DMS53 (cell line): ENCODE results near the gene ST8SIA5.

ENCODE experiments used
- DNase-seq: peaks from one replicate; lab custom pipeline; 2025; lab: John Stamatoyannopoulos, UW

ST8SIA5 gene

DNA sequence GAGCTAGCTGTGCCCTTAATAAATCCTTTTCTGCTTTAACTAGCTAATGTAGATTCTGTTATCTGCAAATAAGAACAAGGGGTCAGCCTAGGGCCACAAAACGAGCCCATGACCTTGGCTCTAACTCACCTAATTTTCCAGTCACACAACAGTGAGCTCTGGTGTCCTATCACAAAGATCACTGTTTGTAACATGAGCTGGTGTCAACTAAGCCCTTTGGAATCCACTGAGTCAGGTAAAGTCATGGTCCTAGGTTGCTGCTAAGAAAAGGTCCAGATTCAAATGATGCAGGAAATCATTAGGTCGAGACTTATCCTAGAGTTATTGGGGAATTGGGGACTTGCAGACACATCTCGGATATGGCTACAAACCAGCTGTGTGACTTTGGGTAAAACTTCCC, 49.9 kb downstream of the ST8SIA5 start:
- no peak for DNase-seq

DNA sequence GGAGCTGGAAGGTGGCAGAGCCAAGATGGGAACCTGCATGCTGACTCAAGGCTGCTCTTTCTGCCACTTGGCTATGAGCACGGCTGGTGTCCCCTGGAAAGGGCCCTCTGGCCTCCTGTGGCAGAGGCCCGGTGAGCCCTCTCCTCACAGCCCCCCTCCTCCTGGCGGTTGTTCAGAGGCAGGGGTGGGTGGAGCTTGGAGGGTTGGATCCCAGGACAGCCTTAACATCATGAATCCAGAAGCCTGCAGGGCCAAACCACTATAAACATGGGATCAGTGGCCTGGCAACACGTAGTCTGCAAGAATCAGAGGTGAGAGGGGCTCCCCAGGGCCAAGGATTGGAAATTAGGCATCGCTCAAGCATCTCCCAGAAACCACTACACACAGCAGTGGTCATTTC, 51.3 kb downstream of the ST8SIA5 start:
- DNase-seq, result no peak

DNA sequence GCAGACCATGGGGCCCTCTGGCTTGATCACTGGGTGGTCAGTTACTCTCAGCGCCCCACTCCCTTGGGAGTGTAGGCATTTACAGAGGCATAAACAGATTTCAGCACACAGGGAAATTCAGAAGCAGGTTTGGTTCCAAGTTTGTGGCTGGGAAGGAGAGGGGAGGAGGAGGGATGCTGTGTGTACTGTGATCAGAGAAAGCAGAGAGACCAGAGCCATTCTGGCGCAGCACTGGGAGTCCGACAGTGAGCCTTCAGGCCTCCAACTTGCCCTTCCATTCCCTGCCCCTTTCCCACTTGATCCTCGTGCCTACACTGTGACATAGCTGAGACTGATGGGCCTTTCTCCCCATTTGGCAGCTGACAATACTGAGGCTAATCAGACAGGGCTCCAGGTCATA, 52.0 kb downstream of the ST8SIA5 start:
- DNase-seq, result no peak

DNA sequence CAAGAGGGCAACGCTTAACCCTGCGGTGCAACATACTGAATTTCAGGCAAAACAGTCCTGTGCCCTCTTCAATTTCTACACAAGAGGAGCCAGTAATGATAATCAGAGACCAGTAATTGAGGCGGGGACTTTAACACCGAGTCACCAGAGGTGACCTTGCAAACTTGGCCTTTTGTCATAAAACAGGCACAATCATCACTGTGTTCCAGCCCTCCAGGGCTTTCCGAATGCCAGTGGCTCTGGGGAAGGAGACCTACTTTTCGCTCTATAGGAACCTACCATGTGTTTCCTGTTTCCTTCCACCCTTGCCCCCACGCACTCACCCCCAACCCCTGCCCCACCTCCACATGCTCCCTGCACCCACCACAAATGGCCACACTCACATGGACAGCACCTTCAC, 52.7 kb downstream of the ST8SIA5 start:
- no peak for DNase-seq

DNA sequence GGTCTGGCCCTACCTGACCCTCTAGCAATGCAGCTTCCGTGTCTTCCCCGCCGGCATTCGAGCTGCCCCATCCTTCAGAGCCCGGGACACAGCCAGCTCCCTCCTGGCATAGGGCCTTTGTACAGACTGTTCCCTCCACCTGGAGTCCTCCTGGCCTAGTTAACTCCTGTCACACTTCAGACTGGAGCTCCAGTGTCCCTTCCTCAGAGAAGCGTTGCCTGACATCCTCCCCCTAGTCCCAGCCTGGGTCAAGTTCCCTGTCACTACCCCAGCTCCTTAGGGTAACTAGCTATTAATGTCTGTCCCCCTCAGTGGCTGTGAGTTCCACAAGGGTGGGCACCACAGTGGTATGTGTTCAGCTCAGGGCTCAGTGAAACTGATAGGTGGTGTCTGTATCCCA, 54.4 kb downstream of the ST8SIA5 start:
- DNase-seq, result no peak

DNA sequence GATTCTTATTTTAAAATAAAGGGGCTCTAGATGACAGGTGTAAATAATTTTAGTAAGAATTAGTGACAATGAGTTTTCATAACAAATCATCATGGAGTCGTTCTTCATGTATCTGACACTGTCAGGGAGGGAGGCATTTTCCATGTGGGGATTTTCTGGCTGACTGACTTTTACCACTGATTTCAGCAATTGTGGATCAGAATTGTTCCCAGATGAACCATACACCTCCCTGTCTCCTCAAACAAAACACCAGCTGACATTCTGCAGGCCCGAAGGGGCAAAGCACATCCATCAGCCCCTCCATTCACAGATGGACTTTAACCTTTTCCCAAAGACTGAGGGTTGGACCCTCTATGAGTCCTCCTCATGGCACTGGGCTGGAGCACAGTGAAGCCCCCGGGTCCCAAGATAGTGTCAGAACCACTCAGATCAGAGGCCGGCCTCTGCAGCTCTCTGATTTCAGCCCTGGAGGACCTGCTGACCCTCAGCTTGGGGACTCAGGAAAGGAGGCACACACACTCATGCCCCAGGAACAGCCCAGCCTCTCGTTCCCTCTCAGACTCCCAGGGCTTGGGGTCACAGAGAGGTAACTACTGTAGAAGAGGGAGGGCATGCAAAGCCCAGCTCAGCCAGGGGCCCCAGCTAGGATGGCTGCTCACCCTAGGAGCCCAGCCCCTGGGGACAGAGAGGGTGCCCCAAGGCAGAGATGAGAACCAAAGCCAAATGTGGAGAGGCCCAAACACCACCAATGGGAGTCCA, 56.6 kb downstream of the ST8SIA5 start:
- DNase-seq, result no peak

DNA sequence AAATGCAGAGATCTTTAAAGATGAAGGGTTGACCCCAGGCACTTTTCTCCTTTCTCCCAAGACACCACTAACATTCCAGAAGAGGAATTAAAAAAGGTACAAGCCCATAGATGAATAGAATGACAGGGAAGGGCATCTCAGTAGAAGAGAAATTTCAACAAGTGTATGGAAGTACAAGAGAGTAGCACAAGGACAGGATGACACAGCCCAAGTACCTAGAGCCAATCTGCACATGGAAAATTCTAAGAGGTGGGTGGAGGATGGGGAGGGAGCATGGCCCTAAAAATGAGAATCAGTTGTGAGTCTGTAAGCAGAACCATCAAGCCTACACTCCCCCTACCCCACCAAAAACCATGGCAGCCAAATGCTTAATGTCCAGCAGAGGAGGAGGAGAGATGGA, 60.2 kb downstream of the ST8SIA5 start:
- DNase-seq, result no peak

DNA sequence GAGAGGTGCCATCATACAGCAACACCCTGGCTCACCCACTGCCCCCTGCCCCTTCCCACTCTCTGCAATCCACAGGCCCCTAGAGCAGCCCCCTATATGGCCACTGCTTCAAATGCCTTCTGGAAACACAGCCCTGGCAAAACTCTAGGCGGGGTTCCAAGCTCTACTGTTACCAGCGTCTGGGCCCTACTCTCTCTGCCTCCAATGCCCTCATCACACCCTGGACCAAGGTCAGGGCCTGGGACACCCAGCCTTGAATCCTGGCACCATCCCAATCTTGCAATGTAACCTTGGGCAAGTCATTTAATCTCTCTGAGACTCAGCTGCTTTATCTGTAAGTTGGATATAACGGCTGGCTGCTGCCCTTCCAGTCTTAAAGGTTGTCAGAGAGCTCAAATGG, 60.6 kb downstream of the ST8SIA5 start:
- no peak for DNase-seq

DNA sequence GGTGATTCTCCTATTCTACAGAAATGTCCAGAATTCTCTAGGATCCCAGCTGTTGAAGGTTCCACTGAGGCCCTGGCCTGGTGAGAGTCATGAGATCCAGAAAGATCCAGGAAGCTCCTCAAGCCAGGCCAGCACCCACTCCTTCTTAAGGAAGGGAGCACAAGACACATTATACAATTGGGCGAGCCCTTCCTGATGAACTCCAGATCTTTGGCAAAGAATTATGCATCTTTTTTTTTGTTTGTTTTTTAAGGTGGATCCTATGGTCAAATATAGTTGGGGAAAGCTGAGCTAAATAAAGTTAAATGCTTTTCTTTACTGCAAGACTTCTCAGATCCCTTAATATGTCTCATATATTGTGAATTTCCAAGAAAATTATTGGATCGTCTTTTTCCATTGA, 62.9 kb downstream of the ST8SIA5 start:
- DNase-seq, result no peak

DNA sequence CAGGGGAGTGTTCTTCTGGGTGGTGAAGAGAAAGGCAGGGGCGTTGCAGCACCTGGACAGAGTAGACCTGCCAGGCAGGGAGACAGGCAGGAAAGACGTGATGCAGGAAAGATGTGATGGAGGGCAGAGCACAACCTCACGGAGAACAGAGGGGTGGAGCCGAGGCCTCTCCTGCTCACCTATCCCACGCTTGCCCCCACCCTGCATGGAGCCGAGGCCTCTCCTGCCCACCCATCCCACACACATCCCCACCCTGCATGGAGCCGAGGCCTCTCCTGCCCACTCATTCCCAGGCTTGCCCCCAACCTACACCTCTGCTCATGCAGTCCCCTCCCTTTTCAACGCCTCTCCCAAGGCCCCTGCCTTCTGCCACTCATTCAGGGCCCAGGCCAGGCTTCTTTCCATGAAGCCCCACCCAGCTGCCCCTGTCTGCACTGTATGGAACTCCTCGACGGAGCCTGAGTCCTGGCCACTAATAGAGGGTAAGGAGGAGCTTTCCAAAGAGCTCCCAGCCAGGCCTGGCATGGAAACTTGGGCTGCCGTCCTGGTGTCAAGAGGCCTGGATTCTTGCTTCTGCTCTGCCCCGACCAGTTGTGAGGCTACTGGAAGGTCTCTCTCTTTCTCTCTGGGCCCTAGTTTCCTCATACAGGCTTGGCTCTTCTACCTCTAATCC, 67.9 kb downstream of the ST8SIA5 start:
- no peak for DNase-seq

DNA sequence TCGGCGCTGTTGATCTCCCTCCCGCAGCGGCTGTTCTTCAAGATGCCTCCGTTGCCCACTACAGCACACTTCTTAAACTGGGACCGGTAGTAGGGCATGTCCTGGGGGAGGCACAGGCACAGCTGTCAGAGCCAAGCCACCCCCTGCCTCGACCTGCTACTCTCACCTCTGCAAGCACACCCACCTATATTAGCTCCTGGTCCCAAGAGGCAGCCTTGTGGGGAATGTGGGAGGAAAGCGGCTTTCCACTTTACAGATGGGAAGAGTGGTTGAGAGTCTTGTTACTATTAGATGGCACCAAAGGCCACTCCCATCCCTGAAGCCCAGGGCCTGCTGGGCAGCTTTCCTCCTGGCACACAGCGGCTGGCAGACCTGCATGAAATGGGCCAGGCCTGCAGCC, 70.7 kb downstream of the ST8SIA5 start:
- no peak for DNase-seq

DNA sequence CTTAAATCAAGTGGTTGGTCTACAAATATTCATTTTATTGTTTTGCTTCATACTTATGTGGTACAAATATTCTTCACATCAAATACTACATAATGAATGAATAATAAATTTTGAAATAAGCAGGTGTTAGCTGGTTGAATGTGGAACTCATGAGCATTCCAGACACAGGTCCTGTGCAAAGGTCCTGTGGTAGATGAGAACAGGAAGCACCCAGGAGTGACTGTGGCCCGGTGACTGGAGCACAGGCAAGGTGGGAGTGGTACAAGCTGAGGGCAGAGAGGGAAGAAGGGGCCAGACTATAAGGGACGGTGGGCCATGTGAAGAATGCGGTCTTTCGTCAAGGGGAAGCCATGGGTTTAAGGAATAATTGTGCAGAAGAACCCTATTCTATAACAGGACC, 73.6 kb downstream of the ST8SIA5 start:
- no peak for DNase-seq

DNA sequence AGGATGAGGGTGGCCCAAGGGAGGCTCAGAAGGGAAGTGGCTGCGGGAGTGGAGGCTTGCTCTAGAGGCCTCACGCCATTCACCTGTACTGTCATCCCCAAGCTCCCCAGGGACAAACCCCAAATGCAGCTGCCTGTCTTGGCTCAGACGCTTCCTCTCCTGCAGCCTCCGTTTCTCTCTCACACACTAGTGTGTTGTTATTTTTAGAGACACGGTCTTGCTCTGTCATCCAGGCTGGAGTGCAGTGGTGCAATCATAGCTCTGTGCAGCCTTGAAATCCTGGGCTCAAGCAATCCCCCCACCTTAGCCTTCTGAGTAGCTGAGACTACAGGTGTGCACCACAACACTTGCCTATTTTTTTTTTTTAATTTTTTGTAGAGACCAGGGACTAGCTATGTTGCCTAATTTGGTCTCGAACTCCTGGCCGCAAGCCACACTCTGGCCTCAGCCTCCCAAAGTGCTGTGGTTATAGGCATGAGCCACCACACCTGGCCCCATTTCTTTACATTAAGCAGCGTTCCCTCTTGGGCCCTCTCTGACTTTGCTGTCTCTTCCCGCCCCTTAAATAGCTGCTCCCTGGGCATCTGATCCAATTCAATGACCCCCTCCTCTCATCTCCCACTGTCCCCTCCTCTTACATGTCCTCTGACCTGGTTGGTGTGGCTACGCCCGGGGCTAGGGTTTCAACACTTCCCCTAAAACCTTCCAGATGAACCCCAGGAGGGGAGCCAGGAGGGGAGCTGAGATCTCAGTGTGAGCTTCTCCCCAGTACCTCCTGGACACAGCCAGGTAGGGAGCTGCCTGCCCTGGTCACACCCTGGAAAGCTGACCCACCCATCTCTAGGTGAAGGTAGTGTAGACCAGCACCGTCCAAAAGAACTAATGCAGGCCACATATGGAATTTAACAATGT, 75.8 kb downstream of the ST8SIA5 start:
- no peak for DNase-seq

DNA sequence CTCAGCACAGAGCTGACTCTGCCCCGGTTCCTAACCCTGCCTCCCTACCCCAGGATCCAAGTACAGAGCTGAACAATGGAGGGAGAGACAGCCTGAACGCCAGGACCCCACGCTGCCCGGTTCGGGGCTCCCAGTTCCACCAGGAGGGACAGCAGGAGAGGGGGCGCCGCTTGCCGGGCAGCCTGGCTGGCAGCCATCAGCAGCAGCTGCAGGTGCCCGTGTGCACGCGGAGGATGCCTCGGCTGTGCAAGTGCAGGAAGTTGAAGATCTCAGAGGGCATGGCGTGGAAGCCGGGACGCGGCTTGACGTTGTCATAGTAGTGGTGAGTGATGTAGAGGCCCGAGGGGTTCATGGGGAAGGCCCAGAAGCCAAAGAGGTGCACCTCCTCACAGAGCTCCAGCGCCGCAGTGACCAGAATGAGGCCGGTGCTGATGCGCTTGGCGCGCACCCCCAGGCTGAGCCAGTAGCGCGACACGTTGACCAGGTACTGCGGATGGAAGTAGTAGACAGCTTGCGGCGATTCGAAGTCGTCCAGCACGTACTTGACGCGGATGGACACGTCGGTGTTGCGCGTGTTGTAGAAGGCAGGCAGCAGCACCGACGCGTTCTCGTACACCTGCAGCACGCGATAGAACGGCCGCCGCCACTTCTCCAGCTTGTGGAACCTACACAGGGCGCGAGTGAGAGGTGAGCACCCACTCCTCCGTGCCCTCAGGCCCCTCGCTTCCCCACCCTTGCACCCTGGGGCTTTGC, 76.8 kb downstream of the ST8SIA5 start:
- DNase-seq, result no peak

DNA sequence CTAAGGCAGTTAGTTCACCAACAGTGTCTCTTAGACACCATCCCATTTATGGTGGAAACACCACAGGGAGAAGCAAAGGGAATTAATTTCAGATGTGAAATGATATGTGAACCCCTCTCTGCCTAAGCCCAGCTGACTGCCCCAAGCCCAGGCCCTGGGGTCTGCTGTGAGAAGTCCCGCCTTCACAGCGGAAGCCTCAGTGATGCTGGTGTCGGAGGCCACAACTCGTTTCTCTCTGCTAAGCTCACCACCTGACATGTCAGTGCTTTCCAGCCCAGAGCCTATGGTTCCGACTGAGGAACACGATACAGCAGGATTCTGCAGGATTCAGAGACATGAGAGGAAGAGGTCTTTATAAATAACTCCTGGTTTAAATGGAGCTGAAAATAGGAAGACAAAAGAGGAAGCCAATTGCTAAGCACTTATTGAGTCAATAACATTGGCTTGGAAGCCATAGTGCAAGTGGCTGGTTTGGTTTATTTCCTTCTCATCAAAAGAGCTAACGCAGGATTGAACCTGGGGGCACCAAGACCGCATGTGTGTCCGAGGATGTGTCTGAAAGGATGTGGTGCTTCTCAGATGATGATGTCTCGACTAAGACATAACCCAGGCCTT, 78.0 kb downstream of the ST8SIA5 start:
- DNase-seq, result no peak

DNA sequence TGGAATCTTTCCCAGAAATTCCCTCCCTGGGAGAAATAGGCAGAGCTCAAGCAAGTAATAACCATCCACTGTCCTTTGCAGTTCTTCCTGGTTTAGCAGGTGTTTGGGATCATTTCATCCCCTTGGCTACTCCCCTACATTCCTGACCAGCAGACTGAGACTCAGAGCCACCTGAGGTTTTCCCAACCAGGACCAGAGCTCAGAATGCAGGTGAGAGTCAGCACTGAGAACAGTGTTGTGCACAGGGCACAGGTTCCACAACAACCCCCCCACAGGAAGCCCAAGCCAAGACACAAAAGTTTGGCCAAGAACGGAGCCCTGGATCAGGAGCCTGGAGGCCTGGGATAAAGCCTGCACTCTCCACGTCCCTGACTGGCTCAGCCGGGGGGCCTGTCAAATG, 78.8 kb downstream of the ST8SIA5 start:
- no peak for DNase-seq

DNA sequence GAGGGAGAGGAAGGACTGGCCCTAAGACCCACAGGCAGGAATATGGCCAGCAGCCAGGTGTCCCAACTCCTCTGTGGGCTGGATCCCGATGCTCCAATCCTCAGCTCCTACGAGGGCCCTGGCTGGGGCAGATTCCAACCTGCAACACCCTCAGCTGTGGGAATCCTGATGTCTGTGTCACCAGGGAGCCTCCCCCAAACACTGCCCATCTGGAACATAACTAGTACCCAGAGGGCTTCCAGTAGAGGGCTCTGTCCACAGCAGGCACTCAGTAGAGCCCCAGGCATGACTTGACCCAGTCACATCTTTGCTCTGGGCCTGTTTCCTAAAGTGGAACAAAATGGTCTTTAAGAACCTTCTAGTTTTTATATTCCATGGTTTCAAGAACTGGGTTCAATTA, 79.2 kb downstream of the ST8SIA5 start:
- DNase-seq, result peak; percentile 38

DNA sequence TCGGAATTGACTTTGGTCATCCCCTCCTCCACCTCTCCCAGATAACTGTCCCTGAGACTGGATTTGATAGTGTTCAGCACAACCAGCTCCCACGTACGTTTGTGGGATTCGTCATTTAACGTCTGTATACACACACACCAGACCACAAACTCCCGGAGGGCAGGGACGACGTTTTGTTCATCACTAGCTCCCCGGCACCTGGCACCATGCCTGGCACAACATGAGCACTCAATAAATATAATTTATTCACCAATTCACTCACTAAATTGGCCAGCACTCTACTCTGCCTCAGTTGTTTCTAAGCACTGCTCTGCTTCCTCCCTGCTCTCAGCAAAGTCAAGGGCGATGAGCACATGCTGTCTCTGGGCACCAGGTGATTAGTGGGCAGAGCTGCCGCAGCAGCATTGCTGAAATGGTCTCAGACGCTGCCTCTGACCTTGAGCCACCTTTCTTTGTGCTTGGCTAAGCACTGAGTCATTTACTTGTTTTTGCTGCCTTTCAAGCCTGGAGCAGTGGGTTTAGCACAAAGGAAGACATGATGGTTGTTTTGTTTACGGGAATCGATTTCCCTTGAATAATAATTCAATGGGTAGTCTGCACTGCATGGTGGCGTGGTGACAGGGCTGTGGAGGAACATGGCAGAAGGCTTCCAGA, 80.5 kb downstream of the ST8SIA5 start:
- DNase-seq, result no peak

DNA sequence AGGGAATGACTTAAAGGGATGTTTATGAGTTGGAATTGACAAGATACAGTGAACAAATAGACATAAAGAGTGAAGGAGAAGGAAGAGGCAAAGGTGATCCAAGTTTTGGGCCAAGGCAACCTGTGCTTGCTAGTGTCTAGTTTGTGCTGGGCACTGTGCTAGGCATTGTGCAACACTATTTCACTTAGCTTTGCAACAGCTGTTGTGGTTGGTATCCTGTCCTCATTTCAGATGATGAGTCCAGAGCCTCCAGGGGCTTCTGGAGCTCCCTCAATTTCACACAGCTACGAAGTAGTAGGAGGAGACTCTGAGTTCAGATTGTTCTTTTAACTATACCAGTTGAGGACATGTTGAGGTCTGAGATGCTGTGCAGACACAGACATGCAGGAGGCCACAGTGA, 81.7 kb downstream of the ST8SIA5 start:
- DNase-seq, result no peak

DNA sequence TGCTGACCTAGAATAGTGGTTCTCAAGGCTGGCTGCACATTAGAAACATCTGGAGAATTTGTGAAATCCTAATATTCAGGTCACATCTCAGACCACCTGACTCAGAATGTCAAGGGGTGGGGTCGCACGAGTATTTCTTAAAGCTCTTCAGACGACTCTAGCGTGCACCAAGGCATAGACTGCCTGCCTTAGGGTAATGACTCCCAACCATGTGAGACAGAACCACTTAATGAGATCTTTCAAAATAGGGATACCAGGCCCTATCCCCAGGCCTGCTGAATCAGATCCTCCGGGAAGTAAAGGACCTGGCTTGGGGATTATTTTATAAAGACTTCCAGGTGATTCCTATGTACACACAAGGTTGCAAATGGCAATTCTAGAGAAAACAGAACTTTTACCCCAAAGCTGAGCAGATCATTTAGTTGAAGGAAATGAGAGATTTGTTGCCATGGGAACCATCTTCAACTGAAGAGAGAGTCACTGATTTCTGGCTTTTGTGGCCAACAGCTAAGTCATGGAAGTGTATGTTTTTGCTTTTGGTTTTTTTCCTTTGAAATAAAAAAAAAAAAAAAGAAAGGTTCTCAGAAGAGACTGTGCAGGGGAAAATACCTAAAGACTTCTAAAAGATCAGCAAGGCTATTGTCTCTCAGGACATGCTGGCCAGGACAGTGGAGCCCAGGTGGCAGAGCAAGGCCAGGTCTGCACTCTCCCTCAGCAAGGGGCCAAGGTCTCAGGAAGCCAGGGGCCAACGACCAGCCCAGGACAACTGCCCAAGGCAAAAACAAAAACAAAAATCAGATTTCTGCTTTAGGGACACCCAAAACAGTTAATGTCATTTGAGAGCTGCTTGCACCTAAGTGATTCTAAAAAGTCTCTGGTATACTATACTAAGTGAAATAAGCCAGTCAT, 84.5 kb downstream of the ST8SIA5 start:
- peak; percentile 26 for DNase-seq
